Right atrium auricular region (tissue), 2 donors: ENCODE measurements around the gene ZZZ3. TPM values are rescaled to one million over a fixed set of nuclear protein-coding genes. Genes with fewer than 3 reads are reported as not detected.

Experiments used
- DNase-seq: peaks from one replicate; pipeline ENCODE4 v3.0.0-alpha.2; 2019; ENCODE audit warnings: low spot score
- H3K27ac ChIP-seq, 2 donors: fragments of 200-600 bp; sonication (generic); 1 replicate in 1 of 2; 2 replicates in 1 of 2; pipeline ENCODE4 v1.5.1; 2016 to 2019
- H3K27me3 ChIP-seq, 2 donors: fragments of 200-600 bp; sonication (generic); one replicate each; pipeline versions ENCODE4 v1.5.1 to v1.6.0; 2017 to 2019
- H3K36me3 ChIP-seq: fragments of 200-600 bp; sonication (generic); one replicate; pipeline ENCODE4 v1.5.1; 2016
- H3K4me1 ChIP-seq, 2 donors: fragments of 200-600 bp; sonication (generic); one replicate each; pipeline versions ENCODE4 v1.5.1 to v1.6.0; 2017 to 2019
- H3K4me3 ChIP-seq, 2 donors: fragments of 200-600 bp; sonication (generic); 1 replicate in 1 of 2; 2 replicates in 1 of 2; pipeline ENCODE4 v1.5.1; 2017 to 2019; ENCODE audit warnings: mild to moderate bottlenecking in 1 of 2, moderate library complexity in 1 of 2
- H3K9me3 ChIP-seq, 2 donors: fragments of 200-600 bp; sonication (generic); one replicate each; pipeline ENCODE4 v1.5.1; 2019
- total RNA-seq, 2 donors: library from RNA; depleted of rRNA; stranded (reverse); fragments of >200 nt; gene quantifications; one replicate each; pipeline ENCODE4 v1.1.0, GENCODE V29; 2016
- TF ChIP-seq, protein P1 (sequence below), 2 donors: fragments of 200-600 bp; sonication (generic); IDR thresholded peaks; one replicate each; pipeline ENCODE4 v1.5.1; 2019; ENCODE audit warnings: antibody characterized with exemption in 2 of 2

The ZZZ3 gene
- total RNA-seq, 2 donors from 2014 or later, result 24.1 to 27.4 TPM

DNA sequence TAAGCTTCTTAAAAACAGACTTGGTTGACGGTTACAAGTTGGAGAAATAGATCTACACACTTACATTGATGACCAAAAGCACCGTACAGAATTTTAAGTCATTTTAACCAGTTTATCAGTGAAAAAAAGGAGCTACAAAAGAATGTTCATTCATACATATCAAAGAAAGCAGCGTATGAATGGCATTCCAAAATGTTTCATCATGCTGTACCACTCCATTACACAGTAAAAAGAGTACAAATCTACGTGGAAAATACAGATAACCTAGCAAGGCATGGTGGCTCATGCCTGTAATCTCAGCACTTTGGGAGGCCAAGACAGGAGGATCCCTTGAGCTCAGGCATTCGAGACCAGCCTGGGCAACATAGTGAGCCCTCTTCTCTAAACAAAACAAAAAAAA, 40.3 kb downstream of the ZZZ3 start:
- TF ChIP-seq, protein P1, sequence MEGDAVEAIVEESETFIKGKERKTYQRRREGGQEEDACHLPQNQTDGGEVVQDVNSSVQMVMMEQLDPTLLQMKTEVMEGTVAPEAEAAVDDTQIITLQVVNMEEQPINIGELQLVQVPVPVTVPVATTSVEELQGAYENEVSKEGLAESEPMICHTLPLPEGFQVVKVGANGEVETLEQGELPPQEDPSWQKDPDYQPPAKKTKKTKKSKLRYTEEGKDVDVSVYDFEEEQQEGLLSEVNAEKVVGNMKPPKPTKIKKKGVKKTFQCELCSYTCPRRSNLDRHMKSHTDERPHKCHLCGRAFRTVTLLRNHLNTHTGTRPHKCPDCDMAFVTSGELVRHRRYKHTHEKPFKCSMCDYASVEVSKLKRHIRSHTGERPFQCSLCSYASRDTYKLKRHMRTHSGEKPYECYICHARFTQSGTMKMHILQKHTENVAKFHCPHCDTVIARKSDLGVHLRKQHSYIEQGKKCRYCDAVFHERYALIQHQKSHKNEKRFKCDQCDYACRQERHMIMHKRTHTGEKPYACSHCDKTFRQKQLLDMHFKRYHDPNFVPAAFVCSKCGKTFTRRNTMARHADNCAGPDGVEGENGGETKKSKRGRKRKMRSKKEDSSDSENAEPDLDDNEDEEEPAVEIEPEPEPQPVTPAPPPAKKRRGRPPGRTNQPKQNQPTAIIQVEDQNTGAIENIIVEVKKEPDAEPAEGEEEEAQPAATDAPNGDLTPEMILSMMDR (IDR thresholded peaks at IDR 0.05), result no peak
- Histone ChIP-seq H3K9me3 (no peaks in the 10 kb centered on the region), H3K4me1 (no peaks in the 10 kb centered on the region), H3K27ac (no peak overlapping the region), H3K27me3 (no peaks in the 10 kb centered on the region), H3K4me3 (no peak overlapping the region), H3K36me3 (peaks cover 13% of the 10 kb centered on the region)
- DNase-seq, result no peak

DNA sequence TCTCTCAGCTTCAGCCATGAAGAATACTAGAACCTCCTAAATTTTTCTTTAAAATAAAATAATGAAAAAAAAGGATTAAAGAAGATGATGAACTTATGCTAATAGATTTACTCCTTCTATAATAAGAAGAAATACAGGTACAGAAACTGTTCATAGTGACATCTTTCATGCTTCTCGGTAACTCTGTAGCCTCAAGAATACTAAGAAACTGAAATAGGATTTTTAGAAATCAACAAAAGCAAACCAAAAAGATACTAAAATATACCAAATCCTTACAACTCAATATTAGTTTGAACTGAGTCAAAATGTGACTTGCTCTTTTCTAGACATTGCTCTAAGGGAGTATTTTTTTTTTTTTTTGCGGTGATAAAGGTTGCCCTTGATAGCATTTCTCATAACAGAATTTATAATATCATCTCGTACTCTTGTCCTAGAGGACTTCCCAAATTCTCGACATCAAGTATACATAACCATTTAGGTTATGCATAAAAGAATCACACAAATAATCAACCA, 42.8 kb downstream of the ZZZ3 start:
- DNase-seq, result no peak
- TF ChIP-seq, protein P1 (IDR thresholded peaks at IDR 0.05), result no peak
- no peaks in the 10 kb centered on the region for H3K4me1 ChIP-seq
- H3K27ac ChIP-seq, result no peak overlapping the region
- H3K27me3 ChIP-seq, result no peaks in the 10 kb centered on the region
- no peak overlapping the region for H3K4me3 ChIP-seq
- H3K36me3 ChIP-seq, result peaks cover 2% of the 10 kb centered on the region
- no peaks in the 10 kb centered on the region for H3K9me3 ChIP-seq

- no peaks in the 10 kb centered on the region for H3K27me3 ChIP-seq
- H3K27ac ChIP-seq, result no peak overlapping the region
- H3K4me1 ChIP-seq, result no peaks in the 10 kb centered on the region
- TF ChIP-seq, protein P1 (IDR thresholded peaks at IDR 0.05), result no peak
- H3K9me3 ChIP-seq, result no peaks in the 10 kb centered on the region
- H3K36me3 ChIP-seq, result no peaks in the 10 kb centered on the region
- DNase-seq, result no peak
- H3K4me3 ChIP-seq, result no peak overlapping the region
Measured at GRCh38 chr1:77639056-77639455, 43.4 kb downstream of the ZZZ3 start.

DNA sequence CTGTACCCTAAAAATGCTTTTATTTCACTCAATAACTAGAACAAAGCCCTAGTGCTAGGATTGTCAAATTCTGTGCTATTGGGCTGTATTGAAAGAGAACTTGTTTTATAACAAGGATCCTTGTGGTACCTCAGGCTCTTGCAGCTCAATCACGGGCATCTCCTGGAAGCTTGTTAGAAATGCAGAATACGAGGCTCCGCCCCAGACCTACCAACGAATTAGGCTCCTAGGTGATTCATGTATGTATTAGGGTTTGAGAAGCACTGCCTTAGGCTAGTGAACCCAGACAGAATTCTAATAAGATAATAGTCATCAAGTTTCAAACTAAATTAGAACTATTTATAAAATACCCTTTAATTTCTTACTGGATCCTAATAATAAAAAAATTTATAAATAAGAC, 45.6 kb downstream of the ZZZ3 start:
- H3K36me3 ChIP-seq, result peaks cover 13% of the 10 kb centered on the region
- no peaks in the 10 kb centered on the region for H3K9me3 ChIP-seq
- no peaks in the 10 kb centered on the region for H3K4me1 ChIP-seq
- DNase-seq, result no peak
- H3K27ac ChIP-seq, result no peak overlapping the region
- no peak overlapping the region for H3K4me3 ChIP-seq
- H3K27me3 ChIP-seq, result no peaks in the 10 kb centered on the region
- TF ChIP-seq, protein P1 (IDR thresholded peaks at IDR 0.05), result no peak

Other genes starting within 250 kb of the ZZZ3 start
- 10 to 100 TPM; 29.2 to 39.1 TPM for gene USP33, start 77.2 kb upstream of the ZZZ3 start, total RNA-seq
- 10 to 100 TPM in 1 of 2 donors, 1 to 10 TPM in 1; 8.5 to 10.1 TPM for gene MIGA1, start 97.0 kb upstream of the ZZZ3 start, total RNA-seq
- 100 to 1,000 TPM; 269 to 295 TPM for gene NEXN, start 206.0 kb upstream of the ZZZ3 start, total RNA-seq